Measurements from ENCODE around the gene PDE4C.

Gene PDE4C

GRCh38 chr19:18229474-18229873 is 3.2 kb upstream of the PDE4C start:
- Histone ChIP-seq H3K27me3 (ENCODE audit: low read depth, low read length) (peaks cover 15% of the 10 kb centered on the region), H3K9me3 (ENCODE audit: control insufficient read depth in 1 of 2, low read length in 2 of 2) (peaks cover 8 to 10% of the 10 kb centered on the region in 2 donors), H3K27ac (ENCODE audit: low read length) (no peak overlapping the region), H3K4me1 (ENCODE audit: control insufficient read depth in 1 of 2, insufficient read depth in 2 of 2, low read length in 2 of 2) (peaks cover 0 to 31% of the 10 kb centered on the region in 2 donors), H3K4me3 (ENCODE audit: low read depth in 1 of 2, low read length in 2 of 2) (no peak overlapping the region), H3K36me3 (ENCODE audit: control insufficient read depth in 1 of 2, insufficient read depth in 2 of 2, low read length in 2 of 2) (no peaks in the 10 kb centered on the region)

GRCh38 chr19:18227781-18228271 is 1.6 kb upstream of the PDE4C start:
- Histone ChIP-seq H3K27me3 (ENCODE audit: low read depth, low read length) (peaks cover 15% of the 10 kb centered on the region), H3K36me3 (ENCODE audit: control insufficient read depth in 1 of 2, insufficient read depth in 2 of 2, low read length in 2 of 2) (no peaks in the 10 kb centered on the region), H3K27ac (ENCODE audit: low read length) (no peak overlapping the region), H3K4me3 (ENCODE audit: low read depth in 1 of 2, low read length in 2 of 2) (no peak overlapping the region), H3K9me3 (ENCODE audit: control insufficient read depth in 1 of 2, low read length in 2 of 2) (peaks cover 0 to under 1% of the 10 kb centered on the region in 2 donors), H3K4me1 (ENCODE audit: control insufficient read depth in 1 of 2, insufficient read depth in 2 of 2, low read length in 2 of 2) (peaks cover 0 to 38% of the 10 kb centered on the region in 2 donors)

- no peak overlapping the region for H3K4me3 ChIP-seq (ENCODE audit: low read depth in 1 of 2, low read length in 2 of 2)
- H3K36me3 ChIP-seq (ENCODE audit: control insufficient read depth in 1 of 2, insufficient read depth in 2 of 2, low read length in 2 of 2): no peaks in the 10 kb centered on the region
- H3K27ac ChIP-seq (ENCODE audit: low read length): no peak overlapping the region
- H3K4me1 ChIP-seq (ENCODE audit: control insufficient read depth in 1 of 2, insufficient read depth in 2 of 2, low read length in 2 of 2): peaks cover 0 to 38% of the 10 kb centered on the region in 2 donors
- H3K27me3 ChIP-seq (ENCODE audit: low read depth, low read length): peaks cover 15% of the 10 kb centered on the region
- H3K9me3 ChIP-seq (ENCODE audit: control insufficient read depth in 1 of 2, low read length in 2 of 2): no peaks in the 10 kb centered on the region
Observed at GRCh38 chr19:18226956-18227780, 930 bp upstream of the PDE4C start.

- H3K4me1 ChIP-seq (ENCODE audit: control insufficient read depth in 1 of 2, insufficient read depth in 2 of 2, low read length in 2 of 2): peaks cover 0 to 38% of the 10 kb centered on the region in 2 donors
- no peaks in the 10 kb centered on the region for H3K9me3 ChIP-seq (ENCODE audit: control insufficient read depth in 1 of 2, low read length in 2 of 2)
- peaks cover 15% of the 10 kb centered on the region for H3K27me3 ChIP-seq (ENCODE audit: low read depth, low read length)
- peak overlapping the region in 1 of 2 donors; percentile 57 for H3K4me3 ChIP-seq (ENCODE audit: low read depth in 1 of 2, low read length in 2 of 2)
- no peak overlapping the region for H3K27ac ChIP-seq (ENCODE audit: low read length)
- no peaks in the 10 kb centered on the region for H3K36me3 ChIP-seq (ENCODE audit: control insufficient read depth in 1 of 2, insufficient read depth in 2 of 2, low read length in 2 of 2)
Observed at GRCh38 chr19:18225355-18225701, 910 bp downstream of the PDE4C start.

GRCh38 chr19:18224525-18225354 is 1.5 kb downstream of the PDE4C start:
- Histone ChIP-seq H3K9me3 (ENCODE audit: control insufficient read depth in 1 of 2, low read length in 2 of 2) (no peaks in the 10 kb centered on the region), H3K4me3 (ENCODE audit: low read depth in 1 of 2, low read length in 2 of 2) (peak overlapping the region; percentile 57 to 65), H3K36me3 (ENCODE audit: control insufficient read depth in 1 of 2, insufficient read depth in 2 of 2, low read length in 2 of 2) (no peaks in the 10 kb centered on the region), H3K27ac (ENCODE audit: low read length) (no peak overlapping the region), H3K4me1 (ENCODE audit: control insufficient read depth in 1 of 2, insufficient read depth in 2 of 2, low read length in 2 of 2) (peaks cover 0 to 38% of the 10 kb centered on the region in 2 donors), H3K27me3 (ENCODE audit: low read depth, low read length) (peaks cover 15% of the 10 kb centered on the region)

- Histone ChIP-seq H3K36me3 (ENCODE audit: control insufficient read depth in 1 of 2, insufficient read depth in 2 of 2, low read length in 2 of 2) (no peaks in the 10 kb centered on the region), H3K27me3 (ENCODE audit: low read depth, low read length) (peaks cover 15% of the 10 kb centered on the region), H3K9me3 (ENCODE audit: control insufficient read depth in 1 of 2, low read length in 2 of 2) (no peaks in the 10 kb centered on the region), H3K4me1 (ENCODE audit: control insufficient read depth in 1 of 2, insufficient read depth in 2 of 2, low read length in 2 of 2) (peaks cover 0 to 38% of the 10 kb centered on the region in 2 donors), H3K4me3 (ENCODE audit: low read depth in 1 of 2, low read length in 2 of 2) (peak overlapping the region; percentile 57 to 65), H3K27ac (ENCODE audit: low read length) (no peak overlapping the region)
Observed at GRCh38 chr19:18223860-18224524, 2.2 kb downstream of the PDE4C start.

GRCh38 chr19:18221815-18222725 is 4.2 kb downstream of the PDE4C start:
- Histone ChIP-seq H3K4me1 (ENCODE audit: control insufficient read depth in 1 of 2, insufficient read depth in 2 of 2, low read length in 2 of 2) (peaks cover 0 to 32% of the 10 kb centered on the region in 2 donors), H3K27me3 (ENCODE audit: low read depth, low read length) (peaks cover 8% of the 10 kb centered on the region), H3K9me3 (ENCODE audit: control insufficient read depth in 1 of 2, low read length in 2 of 2) (no peaks in the 10 kb centered on the region), H3K4me3 (ENCODE audit: low read depth in 1 of 2, low read length in 2 of 2) (no peak overlapping the region), H3K36me3 (ENCODE audit: control insufficient read depth in 1 of 2, insufficient read depth in 2 of 2, low read length in 2 of 2) (no peaks in the 10 kb centered on the region), H3K27ac (ENCODE audit: low read length) (no peak overlapping the region)

GRCh38 chr19:18220632-18221275 is 5.5 kb downstream of the PDE4C start:
- H3K9me3 ChIP-seq (ENCODE audit: control insufficient read depth in 1 of 2, low read length in 2 of 2): no peaks in the 10 kb centered on the region
- H3K36me3 ChIP-seq (ENCODE audit: control insufficient read depth in 1 of 2, insufficient read depth in 2 of 2, low read length in 2 of 2): no peaks in the 10 kb centered on the region
- no peak overlapping the region for H3K27ac ChIP-seq (ENCODE audit: low read length)
- H3K27me3 ChIP-seq (ENCODE audit: low read depth, low read length): peaks cover 7% of the 10 kb centered on the region
- peaks cover 0 to 19% of the 10 kb centered on the region in 2 donors for H3K4me1 ChIP-seq (ENCODE audit: control insufficient read depth in 1 of 2, insufficient read depth in 2 of 2, low read length in 2 of 2)
- no peak overlapping the region for H3K4me3 ChIP-seq (ENCODE audit: low read depth in 1 of 2, low read length in 2 of 2)

- Histone ChIP-seq H3K9me3 (ENCODE audit: control insufficient read depth in 1 of 2, low read length in 2 of 2) (no peaks in the 10 kb centered on the region), H3K27me3 (ENCODE audit: low read depth, low read length) (peaks cover under 1% of the 10 kb centered on the region), H3K4me1 (ENCODE audit: control insufficient read depth in 1 of 2, insufficient read depth in 2 of 2, low read length in 2 of 2) (peaks cover 0 to 12% of the 10 kb centered on the region in 2 donors), H3K36me3 (ENCODE audit: control insufficient read depth in 1 of 2, insufficient read depth in 2 of 2, low read length in 2 of 2) (no peaks in the 10 kb centered on the region), H3K4me3 (ENCODE audit: low read depth in 1 of 2, low read length in 2 of 2) (no peak overlapping the region), H3K27ac (ENCODE audit: low read length) (no peak overlapping the region)
Observed at GRCh38 chr19:18219911-18220631, 6.2 kb downstream of the PDE4C start.
